Panc1 (cell line): ENCODE results near the gene SCG2. TPM values are rescaled to one million over a fixed set of nuclear protein-coding genes. Genes with fewer than 3 reads are reported as not detected.

ENCODE experiments used
- ATAC-seq: fragments of 200-7000 bp; cut with Tn5 transposase; 2 replicates; pipeline ENCODE4 v1.9.1; 2020; ENCODE audit warnings: mild to moderate bottlenecking, moderate library complexity
- BruUV-seq: library from RNA; stranded (reverse); fragments of 400-500 nt; replicated peaks from 2 replicates; lab custom pipeline; 2021; lab: Mats Ljungman, UMichigan
- CTCF ChIA-PET: fragments of 300-600 bp; sonication (Branson Sonifier 250); formaldehyde crosslinking; loops from one replicate; lab custom pipeline; 2022; ENCODE audit warnings: antibody characterized with exemption; lab: Charles Lee
- POLR2A ChIA-PET: fragments of 300-600 bp; sonication (Branson Sonifier 250); formaldehyde crosslinking; loops from one replicate; lab custom pipeline; 2022; ENCODE audit warnings: antibody characterized with exemption; lab: Charles Lee
- DNase-seq: peaks from one replicate; pipeline ENCODE4 v3.0.0-alpha.2; 2010; ENCODE audit warnings: low read depth, low spot score
- H3K27ac ChIP-seq: 2 replicates; pipeline ENCODE4 v1.5.1; 2011; ENCODE audit warnings: mild to moderate bottlenecking, low read length, inconsistent platforms
- H3K27me3 ChIP-seq: fragments of 200-500 bp; sonication (Bioruptor generic); 2 replicates; pipeline ENCODE4 v1.6.0; 2014; ENCODE audit warnings: low read length, inconsistent platforms; ENCODE audit not compliant: control insufficient read depth, insufficient read depth
- H3K36me3 ChIP-seq: fragments of 200-500 bp; sonication (Bioruptor generic); 2 replicates; pipeline ENCODE4 v1.5.1; 2014; ENCODE audit warnings: inconsistent platforms, mild to moderate bottlenecking, low read length, moderate library complexity; ENCODE audit not compliant: control insufficient read depth, insufficient read depth
- H3K4me1 ChIP-seq: 2 replicates; pipeline ENCODE4 v1.5.1; 2011; ENCODE audit warnings: inconsistent platforms, mild to moderate bottlenecking, low read length, moderate library complexity; ENCODE audit not compliant: control insufficient read depth, insufficient read depth
- H3K4me3 ChIP-seq, 2 experiments: 2 replicates each; pipeline ENCODE4 v1.5.1; 2011 to 2012; ENCODE audit warnings: low read depth in 2 of 2, low read length in 2 of 2, mild to moderate bottlenecking in 2 of 2, inconsistent platforms in 1 of 2, moderate library complexity in 1 of 2
- H3K9me3 ChIP-seq: fragments of 200-500 bp; sonication (Bioruptor generic); 2 replicates; pipeline ENCODE4 v1.5.1; 2014; ENCODE audit warnings: low read depth, mild to moderate bottlenecking, inconsistent platforms, low read length, moderate library complexity; ENCODE audit not compliant: control insufficient read depth, insufficient read depth
- POLR2AphosphoS5 ChIP-seq: IDR thresholded peaks from 2 replicates; pipeline ENCODE4 v1.6.1; 2012; ENCODE audit warnings: mild to moderate bottlenecking, low read depth, low read length, moderate library complexity
- REST ChIP-seq, 2 experiments: IDR thresholded peaks; 2 replicates each; pipeline ENCODE4 v1.6.1; 2011 to 2012; ENCODE audit warnings: low read depth in 2 of 2, control low read depth in 1 of 2, low read length in 1 of 2, mild to moderate bottlenecking in 1 of 2, moderate library complexity in 1 of 2; ENCODE audit not compliant: insufficient read depth in 1 of 2
- SIN3A ChIP-seq: IDR thresholded peaks from 2 replicates; pipeline ENCODE4 v1.6.1; 2012; ENCODE audit warnings: low read depth, mild to moderate bottlenecking, low read length, moderate library complexity, borderline replicate concordance; ENCODE audit not compliant: insufficient read depth
- TCF7L2 ChIP-seq: IDR thresholded peaks from 2 replicates; pipeline ENCODE4 v1.6.1; 2011; ENCODE audit warnings: mild to moderate bottlenecking, low read depth, low read length, inconsistent platforms
- in situ Hi-C: cut with HindIII; loops from 2 replicates; pipeline ENCODE4 v1.10.0; 2016; ENCODE audit warnings: low sequenced_read_pairs, low pct_unique_long_range_greater_than_20kb
- intact Hi-C: fragments of 100-400 bp; cut with micrococcal nuclease; formaldehyde crosslinking; loops from one replicate; pipeline ENCODE4 v1.10.0; 2022; ENCODE audit not compliant: unreplicated experiment
- total RNA-seq: library from RNA; stranded (reverse); gene quantifications from one replicate; pipeline ENCODE4 v1.2.1, GENCODE V29; 2021; ENCODE audit not compliant: unreplicated experiment
- TF ChIP-seq, protein P1 (sequence below): fragments of 450-650 bp; IDR thresholded peaks from 2 replicates; pipeline ENCODE4 v1.5.1; 2017; ENCODE audit warnings: mild to moderate bottlenecking

The SCG2 gene
- total RNA-seq, 1 experiment from 2014 or later, result 1.7 TPM

DNA sequence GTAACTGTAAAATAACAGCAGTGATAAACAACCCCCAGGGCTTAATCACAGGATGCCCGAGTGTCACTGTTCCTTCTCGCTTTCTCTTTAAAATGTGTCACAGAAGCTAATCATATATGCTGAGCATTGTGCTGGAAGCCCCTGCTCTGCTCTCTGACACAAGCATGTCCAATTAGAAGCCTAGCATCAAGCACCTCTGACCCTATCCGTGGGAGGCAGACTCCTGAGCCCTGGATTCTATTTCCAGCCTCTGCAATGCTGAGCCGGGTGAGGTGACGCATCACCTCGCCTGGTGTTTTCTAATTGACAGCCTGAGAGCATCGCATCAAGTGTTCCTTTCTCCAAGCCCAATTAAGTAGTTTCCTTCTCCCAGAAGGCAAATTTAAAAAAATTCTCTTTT, 19.7 kb upstream of the SCG2 start:
- BruUV-seq, result no TSS peak
- Histone ChIP-seq H3K4me3 (no peak overlapping the region), H3K27ac (no peak overlapping the region), H3K4me1 (no peaks in the 10 kb centered on the region), H3K36me3 (no peaks in the 10 kb centered on the region), H3K9me3 (no peaks in the 10 kb centered on the region), H3K27me3 (no peaks in the 10 kb centered on the region)
- ChIA-PET CTCF (no interaction called here), POLR2A (no interaction called here)
- no peak for TF ChIP-seq TCF7L2
- TF ChIP-seq, protein P1, sequence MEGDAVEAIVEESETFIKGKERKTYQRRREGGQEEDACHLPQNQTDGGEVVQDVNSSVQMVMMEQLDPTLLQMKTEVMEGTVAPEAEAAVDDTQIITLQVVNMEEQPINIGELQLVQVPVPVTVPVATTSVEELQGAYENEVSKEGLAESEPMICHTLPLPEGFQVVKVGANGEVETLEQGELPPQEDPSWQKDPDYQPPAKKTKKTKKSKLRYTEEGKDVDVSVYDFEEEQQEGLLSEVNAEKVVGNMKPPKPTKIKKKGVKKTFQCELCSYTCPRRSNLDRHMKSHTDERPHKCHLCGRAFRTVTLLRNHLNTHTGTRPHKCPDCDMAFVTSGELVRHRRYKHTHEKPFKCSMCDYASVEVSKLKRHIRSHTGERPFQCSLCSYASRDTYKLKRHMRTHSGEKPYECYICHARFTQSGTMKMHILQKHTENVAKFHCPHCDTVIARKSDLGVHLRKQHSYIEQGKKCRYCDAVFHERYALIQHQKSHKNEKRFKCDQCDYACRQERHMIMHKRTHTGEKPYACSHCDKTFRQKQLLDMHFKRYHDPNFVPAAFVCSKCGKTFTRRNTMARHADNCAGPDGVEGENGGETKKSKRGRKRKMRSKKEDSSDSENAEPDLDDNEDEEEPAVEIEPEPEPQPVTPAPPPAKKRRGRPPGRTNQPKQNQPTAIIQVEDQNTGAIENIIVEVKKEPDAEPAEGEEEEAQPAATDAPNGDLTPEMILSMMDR, result no peak
- TF ChIP-seq SIN3A, result no peak
- TF ChIP-seq POLR2AphosphoS5, result no peak
- TF ChIP-seq REST (IDR thresholded peaks at IDR 0.05; ENCODE audit: insufficient read depth in 1 of 2, low read depth in 2 of 2, low read length in 1 of 2), result no peak
- no peak for DNase-seq
- in situ Hi-C loops (no loop called here), intact Hi-C loops (no loop called here)
- no peak for ATAC-seq

- ChIA-PET POLR2A (no interaction called here), CTCF (no interaction called here)
- no peaks in the 10 kb centered on the region for H3K36me3 ChIP-seq
- intact Hi-C loops (no loop called here), in situ Hi-C loops (no loop called here)
- H3K9me3 ChIP-seq, result no peaks in the 10 kb centered on the region
- DNase-seq, result no peak
- H3K4me1 ChIP-seq, result no peaks in the 10 kb centered on the region
- H3K4me3 ChIP-seq, result no peak overlapping the region
- BruUV-seq, result no TSS peak
- H3K27ac ChIP-seq, result no peak overlapping the region
- no peak for TF ChIP-seq SIN3A
- no peak for TF ChIP-seq TCF7L2
- TF ChIP-seq POLR2AphosphoS5, result no peak
- TF ChIP-seq, protein P1, result no peak
- no peak for TF ChIP-seq REST (IDR thresholded peaks at IDR 0.05; ENCODE audit: insufficient read depth in 1 of 2, low read depth in 2 of 2, low read length in 1 of 2)
- no peaks in the 10 kb centered on the region for H3K27me3 ChIP-seq
- ATAC-seq, result no peak
These were observed 17.4 kb upstream of the SCG2 start for GRCh38 chr2:223619486-223620129.
